Esophagus (tissue), 2 donors: ENCODE data around the gene CPB2. TPM values are rescaled to one million over a fixed set of nuclear protein-coding genes. Genes with fewer than 3 reads are reported as not detected.

ENCODE experiments used
- H3K27ac ChIP-seq, 2 donors: one replicate each; pipeline ENCODE4 v1.5.1; 2013; ENCODE audit warnings: low read depth in 2 of 2, mild to moderate bottlenecking in 2 of 2, inconsistent platforms in 1 of 2, low read length in 1 of 2, moderate library complexity in 1 of 2
- H3K27me3 ChIP-seq, 2 donors: one replicate each; pipeline ENCODE4 v1.6.1; 2013; ENCODE audit warnings: low read length in 2 of 2, control low read depth in 1 of 2, mild to moderate bottlenecking in 1 of 2; ENCODE audit not compliant: insufficient read depth in 2 of 2, control insufficient read depth in 1 of 2
- H3K36me3 ChIP-seq, 2 donors: one replicate each; pipeline ENCODE4 v1.6.1; 2013; ENCODE audit warnings: low read length in 1 of 2; ENCODE audit not compliant: control insufficient read depth in 2 of 2, insufficient read depth in 2 of 2
- H3K4me1 ChIP-seq, 2 donors: one replicate each; pipeline ENCODE4 v1.6.1; 2013; ENCODE audit warnings: low read length in 1 of 2; ENCODE audit not compliant: control insufficient read depth in 2 of 2, insufficient read depth in 2 of 2
- H3K4me3 ChIP-seq, 2 donors: one replicate each; pipeline ENCODE4 v1.5.1; 2013; ENCODE audit warnings: low read length in 2 of 2, mild to moderate bottlenecking in 2 of 2, low read depth in 1 of 2, moderate library complexity in 1 of 2
- H3K9me3 ChIP-seq, 2 donors: one replicate each; pipeline ENCODE4 v1.6.1; 2013; ENCODE audit warnings: mild to moderate bottlenecking in 2 of 2, low read depth in 1 of 2, low read length in 1 of 2, moderate library complexity in 1 of 2; ENCODE audit not compliant: control insufficient read depth in 2 of 2, insufficient read depth in 1 of 2
- WGBS, 2 donors: extraction: QIAGEN DNeasy Blood & Tissue Kit; methylation state at CpG; one replicate each; pipeline ENCODE4 v1.1.7; 2013; 5-methylcytosine and 5-hydroxymethylcytosine counted together
- polyA plus RNA-seq, 2 donors: library from polyadenylated mRNA; stranded (reverse); fragments of 200-250 nt; gene quantifications; one replicate each; pipeline ENCODE4 v1.2.3, GENCODE V29; 2013
- donor health status: healthy with polysubstance abuse.
- donor health status: Bipolar disorder and iron deficiency.

The CPB2 gene
- polyA plus RNA-seq, 2 donors = not detected

DNA sequence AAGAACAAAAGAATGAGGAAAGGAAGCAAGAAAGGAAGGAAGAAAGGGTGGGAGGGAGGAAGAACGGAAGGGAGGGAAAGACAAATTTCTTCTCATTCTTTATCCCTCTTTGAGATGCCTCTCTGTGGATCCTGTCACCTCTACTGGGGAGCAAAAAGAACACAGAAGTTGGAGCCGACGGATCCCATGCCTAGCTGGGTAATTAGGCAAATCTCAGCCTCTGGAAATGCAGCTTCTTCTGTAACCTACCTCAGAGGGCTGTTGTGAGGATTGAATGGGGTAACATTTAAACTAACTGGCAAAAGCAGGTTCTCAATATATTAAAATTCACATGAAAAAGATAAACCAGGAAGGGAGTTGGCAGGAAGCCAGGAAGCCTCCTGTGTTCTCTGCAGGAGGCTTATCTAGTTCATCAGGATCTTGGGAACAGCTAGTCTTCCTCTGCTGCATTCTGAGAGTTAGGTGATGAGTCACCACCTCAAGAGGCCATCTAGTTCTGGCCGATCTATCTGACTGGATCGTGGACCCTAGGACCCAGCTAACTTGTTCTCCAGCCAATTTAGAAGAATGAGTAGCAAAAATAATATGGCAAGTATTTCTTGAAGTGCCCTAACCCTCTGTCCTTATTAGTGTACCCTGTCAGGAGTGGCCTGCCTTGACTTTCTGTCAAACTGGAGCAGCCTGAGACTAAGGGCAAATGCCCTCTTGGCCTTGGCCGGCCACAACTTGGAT lies 15.2 kb upstream of the CPB2 start:
- WGBS, 2 donors = 58 to 60% methylated on average over 6 of the region's 6 CpGs
- no peaks in the 10 kb centered on the region for H3K4me1 ChIP-seq
- no peaks in the 10 kb centered on the region for H3K36me3 ChIP-seq
- no peak overlapping the region for H3K27ac ChIP-seq
- H3K9me3 ChIP-seq = no peaks in the 10 kb centered on the region
- no peaks in the 10 kb centered on the region for H3K27me3 ChIP-seq
- H3K4me3 ChIP-seq = no peak overlapping the region

DNA sequence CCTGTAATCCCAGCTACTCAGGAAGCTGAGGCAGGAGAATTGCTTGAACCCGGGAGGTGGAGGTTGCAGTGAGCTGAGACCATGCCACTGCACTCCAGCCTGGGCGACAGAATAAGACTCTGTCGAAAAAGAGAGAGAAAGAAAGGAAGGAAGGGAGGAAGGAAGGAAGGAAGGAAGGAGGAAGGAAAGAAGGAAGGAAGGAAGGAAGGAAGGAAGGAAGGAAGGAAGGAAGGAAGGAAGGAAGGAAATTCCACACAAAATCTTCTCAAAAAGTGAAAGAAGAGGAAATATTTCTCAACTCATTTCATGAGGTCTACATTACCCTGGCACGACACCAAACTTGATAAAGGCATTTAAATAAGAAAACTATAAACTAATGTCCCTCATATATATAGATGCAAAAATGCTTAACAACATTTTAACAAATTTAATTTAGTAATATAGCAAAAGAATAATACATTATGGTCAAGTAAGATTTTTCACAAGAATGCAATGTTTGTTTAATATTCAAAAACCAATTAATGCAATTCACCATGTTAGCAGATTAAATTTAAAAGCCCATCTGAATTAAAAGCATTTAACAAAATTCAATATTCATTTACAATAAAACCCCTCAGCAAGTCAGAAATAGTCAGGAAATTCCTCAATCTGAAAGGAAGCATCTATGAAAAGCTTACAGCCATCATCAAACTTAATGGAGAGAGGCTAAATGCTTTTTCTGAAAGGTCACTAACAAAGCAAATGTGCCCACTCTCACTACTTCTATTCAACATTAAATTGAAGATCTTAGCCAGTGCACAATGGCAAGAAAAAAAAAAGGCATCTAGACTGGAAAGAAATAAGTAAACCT lies 12.0 kb upstream of the CPB2 start:
- WGBS, 2 donors = 86 to 94% methylated on average over 4 of the region's 4 CpGs

DNA sequence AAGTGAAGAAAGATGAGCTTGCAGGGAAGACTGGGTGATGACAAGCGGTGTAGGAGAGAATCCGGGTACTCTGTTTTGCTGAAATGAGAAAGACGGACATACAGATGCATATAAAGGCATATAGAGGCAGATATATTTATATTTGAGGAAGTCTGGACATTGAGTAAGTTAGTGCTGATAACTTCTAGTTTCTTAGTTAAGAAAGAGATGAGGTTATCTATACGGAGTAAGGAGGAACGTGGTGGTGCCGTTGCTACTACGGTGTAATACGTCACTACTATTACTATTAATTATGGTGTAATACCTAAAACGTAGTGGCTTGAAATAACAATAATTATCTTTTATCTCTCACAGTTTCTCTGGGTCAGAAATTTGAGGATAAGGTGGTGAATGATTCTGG lies 9.8 kb upstream of the CPB2 start:
- H3K4me1 ChIP-seq = peaks cover 0 to 2% of the 10 kb centered on the region in 2 donors
- H3K36me3 ChIP-seq = no peaks in the 10 kb centered on the region
- H3K27me3 ChIP-seq = peaks cover 0 to 3% of the 10 kb centered on the region in 2 donors
- H3K9me3 ChIP-seq = no peaks in the 10 kb centered on the region
- 90 to 91% methylated on average over 9 of the region's 9 CpGs for WGBS, 2 donors
- H3K27ac ChIP-seq = no peak overlapping the region
- no peak overlapping the region for H3K4me3 ChIP-seq

More for the DNA sequence above, 12.0 kb upstream of the CPB2 start:
- Histone ChIP-seq H3K4me1 (no peaks in the 10 kb centered on the region), H3K27ac (no peak overlapping the region), H3K27me3 (peaks cover 0 to 3% of the 10 kb centered on the region in 2 donors), H3K4me3 (no peak overlapping the region), H3K9me3 (no peaks in the 10 kb centered on the region), H3K36me3 (no peaks in the 10 kb centered on the region)

DNA sequence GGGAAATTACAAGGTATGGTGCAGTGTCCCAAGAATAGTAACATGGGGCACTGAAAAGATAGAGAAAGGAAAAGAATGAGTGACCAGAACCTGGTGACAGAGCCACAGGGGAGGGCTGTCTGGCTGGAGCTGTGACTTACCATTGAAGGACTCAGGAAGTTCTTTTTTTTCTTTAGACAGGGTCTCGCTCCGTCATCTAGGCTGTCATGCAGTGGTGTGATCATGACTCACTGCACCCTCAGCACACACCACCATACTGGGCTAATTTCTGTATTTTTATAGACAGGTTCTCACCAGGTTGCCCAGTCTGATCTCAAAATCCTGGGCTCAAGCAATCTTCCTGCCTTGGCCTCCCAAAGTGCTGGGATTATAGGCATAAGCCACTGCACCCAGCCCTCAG lies 8.8 kb upstream of the CPB2 start:
- 79 to 84% methylated on average over 2 of the region's 2 CpGs for WGBS, 2 donors
- Histone ChIP-seq H3K4me1 (peaks cover 0 to 2% of the 10 kb centered on the region in 2 donors), H3K27me3 (peaks cover 0 to 3% of the 10 kb centered on the region in 2 donors)

DNA sequence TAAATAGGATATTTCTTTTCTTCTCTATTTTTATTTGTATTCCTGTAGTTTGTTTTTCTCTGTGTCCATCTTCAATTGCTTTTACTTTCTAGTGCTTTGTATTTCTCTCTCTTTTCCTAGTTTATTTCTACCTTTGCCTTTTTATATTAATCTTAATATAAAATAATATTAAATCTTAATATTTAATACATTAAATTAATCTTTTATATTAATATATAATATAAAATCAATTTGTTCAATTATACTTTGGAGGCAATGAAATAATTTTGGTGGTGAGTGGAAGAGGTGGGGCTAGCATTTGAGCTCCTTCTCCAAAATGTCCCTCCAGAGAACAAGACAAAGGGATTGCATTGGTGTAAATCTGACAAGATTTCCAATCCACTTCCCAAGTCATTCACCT lies 6.3 kb upstream of the CPB2 start:
- no peak overlapping the region for H3K4me3 ChIP-seq
- H3K27ac ChIP-seq = no peak overlapping the region
- H3K36me3 ChIP-seq = no peaks in the 10 kb centered on the region
- peaks cover 0 to 2% of the 10 kb centered on the region in 2 donors for H3K4me1 ChIP-seq
- H3K9me3 ChIP-seq = no peaks in the 10 kb centered on the region
- H3K27me3 ChIP-seq = peaks cover 0 to 3% of the 10 kb centered on the region in 2 donors

More for the DNA sequence above, 8.8 kb upstream of the CPB2 start:
- Histone ChIP-seq H3K9me3 (no peaks in the 10 kb centered on the region), H3K36me3 (no peaks in the 10 kb centered on the region), H3K27ac (no peak overlapping the region), H3K4me3 (no peak overlapping the region)

DNA sequence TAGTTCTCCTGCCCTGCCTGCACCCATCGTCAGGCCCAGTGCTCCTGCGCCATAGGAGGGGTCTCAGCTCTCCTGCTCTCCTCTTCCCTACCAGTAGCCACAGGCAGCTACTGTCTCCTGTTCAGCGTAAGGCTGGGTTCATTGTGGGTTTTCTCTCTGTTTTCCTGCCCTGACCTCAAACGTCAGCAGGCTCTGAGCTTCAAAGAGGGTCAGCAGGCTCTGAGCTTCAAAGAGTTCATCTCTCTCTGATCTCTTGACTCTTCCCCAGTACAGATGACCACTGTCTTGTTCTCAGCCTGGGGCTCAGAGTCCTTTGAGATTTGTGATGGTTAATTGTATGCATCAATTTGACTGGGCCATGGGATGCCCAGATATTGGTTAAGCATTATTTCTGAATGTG lies 4.6 kb upstream of the CPB2 start:
- Histone ChIP-seq H3K4me3 (no peak overlapping the region), H3K27me3 (peaks cover 0 to 3% of the 10 kb centered on the region in 2 donors), H3K27ac (no peak overlapping the region), H3K4me1 (peaks cover 0 to 2% of the 10 kb centered on the region in 2 donors), H3K36me3 (no peaks in the 10 kb centered on the region), H3K9me3 (no peaks in the 10 kb centered on the region)
- 63 to 67% methylated on average over 4 of the region's 4 CpGs for WGBS, 2 donors

DNA sequence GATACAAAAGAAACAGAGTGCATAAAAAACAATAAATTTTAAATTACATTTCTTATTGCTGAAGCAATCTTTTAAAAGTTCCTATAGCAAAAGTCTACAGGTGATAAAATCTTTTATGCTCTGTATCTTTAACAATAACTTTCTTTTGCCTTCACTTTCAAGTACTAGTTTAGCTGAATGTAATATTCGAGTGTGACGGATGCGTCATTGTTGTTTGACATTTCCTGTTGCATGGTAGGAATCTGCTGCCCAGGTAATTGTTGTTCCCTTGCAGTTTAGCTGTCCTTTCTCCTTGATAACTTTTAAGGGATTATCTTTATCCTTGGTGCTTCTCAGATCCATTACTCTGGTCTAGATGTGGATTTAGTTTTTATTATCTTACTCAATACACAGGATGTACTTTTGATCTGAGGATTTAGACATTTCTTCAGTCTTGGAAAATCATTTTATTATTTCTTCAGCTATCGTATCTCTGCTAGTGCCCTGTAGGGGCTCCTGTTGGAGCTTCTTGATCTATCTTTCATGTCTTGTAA lies 2.1 kb upstream of the CPB2 start:
- Histone ChIP-seq H3K27ac (no peak overlapping the region), H3K27me3 (no peaks in the 10 kb centered on the region), H3K9me3 (no peaks in the 10 kb centered on the region), H3K4me3 (no peak overlapping the region), H3K36me3 (no peaks in the 10 kb centered on the region), H3K4me1 (peaks cover 0 to 2% of the 10 kb centered on the region in 2 donors)
- WGBS, 2 donors = 46 to 57% methylated on average over 4 of the region's 4 CpGs

DNA sequence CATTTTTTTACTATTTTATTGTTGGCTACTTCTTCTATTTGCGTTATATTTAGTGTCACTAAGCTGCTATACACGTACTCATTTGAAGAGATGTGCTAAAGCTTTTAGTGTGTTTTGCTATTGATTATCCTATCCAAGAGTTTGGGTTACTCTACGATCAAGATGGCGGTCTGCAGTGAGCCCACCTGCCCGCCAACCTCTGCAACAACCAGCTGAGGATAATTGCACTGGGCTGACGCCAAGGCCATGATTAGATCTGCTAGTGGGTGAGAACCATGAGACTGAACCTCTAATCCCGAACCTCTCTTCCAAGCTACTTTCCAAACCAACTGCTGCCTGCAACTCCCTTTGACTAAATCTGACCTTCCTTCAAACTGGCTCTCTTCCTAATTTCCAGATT lies 1.8 kb downstream of the CPB2 start:
- no peaks in the 10 kb centered on the region for H3K9me3 ChIP-seq
- no peaks in the 10 kb centered on the region for H3K36me3 ChIP-seq
- no peaks in the 10 kb centered on the region for H3K4me1 ChIP-seq
- H3K27ac ChIP-seq = no peak overlapping the region
- no peaks in the 10 kb centered on the region for H3K27me3 ChIP-seq
- no peak overlapping the region for H3K4me3 ChIP-seq
- 88 to 90% methylated on average over 7 of the region's 7 CpGs for WGBS, 2 donors

DNA sequence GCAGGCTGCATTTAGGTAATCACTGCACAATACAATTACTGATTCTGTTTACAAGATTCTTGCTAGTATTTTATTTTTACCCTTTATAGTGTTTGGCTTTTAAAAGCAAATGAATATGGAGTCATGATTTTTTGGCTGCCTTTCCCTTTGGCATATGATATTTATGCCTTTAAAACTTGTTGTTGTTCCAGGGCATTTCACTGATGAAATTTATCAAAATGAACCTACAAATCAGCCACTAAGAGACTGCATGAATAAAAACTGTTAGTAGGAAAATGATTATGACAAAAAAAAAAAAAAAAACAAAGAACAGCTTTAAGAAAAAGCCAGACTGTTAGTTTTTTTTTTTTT lies 2.6 kb downstream of the CPB2 start:
- no peaks in the 10 kb centered on the region for H3K4me1 ChIP-seq
- no peaks in the 10 kb centered on the region for H3K9me3 ChIP-seq
- no peak overlapping the region for H3K27ac ChIP-seq
- H3K4me3 ChIP-seq = no peak overlapping the region
- H3K36me3 ChIP-seq = no peaks in the 10 kb centered on the region
- H3K27me3 ChIP-seq = no peaks in the 10 kb centered on the region
